Endothelial cell of umbilical vein (primary cell): ENCODE data around the gene CDC25C. TPM values are rescaled to one million over a fixed set of nuclear protein-coding genes. Genes with fewer than 3 reads are reported as not detected.
"Not testable (repeated sequence)": the region's sequence is repeated elsewhere in the genome, so short reads cannot be mapped to it uniquely, and the experiment has no call there.

ENCODE experiments used
- BruUV-seq: library from RNA; stranded (reverse); fragments of 400-500 nt; replicated peaks from 2 replicates; lab custom pipeline; 2021; lab: Mats Ljungman, UMichigan
- CTCF ChIA-PET: fragments of 300-600, 350-600 bp; sonication (Branson Sonifier 250); formaldehyde crosslinking; loops from one replicate; lab custom pipeline; 2021; ENCODE audit warnings: antibody characterized with exemption, inconsistent platforms; lab: Charles Lee
- POLR2A ChIA-PET: fragments of 300-600, 350-600 bp; sonication (Branson Sonifier 250); formaldehyde crosslinking; loops from one replicate; lab custom pipeline; 2021; ENCODE audit warnings: antibody characterized with exemption, inconsistent platforms; lab: Charles Lee
- DNase-seq: peaks from one replicate; pipeline ENCODE4 v3.0.0-alpha.2; 2011; ENCODE audit warnings: low read depth, low spot score
- FAIRE-seq: peaks from 2 replicates; lab custom pipeline; 2011; peaks lifted over from hg19 to GRCh38; lab: Jason Lieb, UNC
- H2AFZ ChIP-seq: 2 replicates; pipeline ENCODE4 v1.6.0; 2012; ENCODE audit warnings: low read depth, low read length, control low read depth, inconsistent platforms
- H3K27ac ChIP-seq: 2 replicates; pipeline ENCODE4 v1.5.1; 2011; ENCODE audit warnings: low read depth, mild to moderate bottlenecking, control low read depth, low read length, moderate library complexity; ENCODE audit not compliant: insufficient read depth
- H3K27me3 ChIP-seq, 2 experiments: 2 replicates each; pipeline versions ENCODE4 v1.6.0 to v1.6.1; 2011; ENCODE audit warnings: low read length in 2 of 2, mixed read lengths in 1 of 2; ENCODE audit not compliant: control insufficient read depth in 2 of 2, insufficient read depth in 2 of 2
- H3K36me3 ChIP-seq, 2 experiments: 2 replicates in 1 of 2; 3 replicates in 1 of 2; pipeline ENCODE4 v1.5.1; 2011; ENCODE audit warnings: low read length in 2 of 2, mild to moderate bottlenecking in 1 of 2, moderate library complexity in 1 of 2; ENCODE audit not compliant: control insufficient read depth in 2 of 2, insufficient read depth in 2 of 2; ENCODE audit errors: extremely low read depth in 1 of 2
- H3K4me1 ChIP-seq: 3 replicates; pipeline ENCODE4 v1.5.1; 2011; ENCODE audit warnings: mild to moderate bottlenecking, low read length; ENCODE audit not compliant: control insufficient read depth, insufficient read depth; ENCODE audit errors: extremely low read depth
- H3K4me2 ChIP-seq: 2 replicates; pipeline ENCODE4 v1.6.1; 2011; ENCODE audit warnings: low read length, control low read depth, mixed read lengths; ENCODE audit not compliant: insufficient read depth
- H3K4me3 ChIP-seq, 3 experiments: fragments of 200-600 bp in 1 of 3; sonication (generic), shearing (Covaris generic) in 1 of 3; replicated peaks in 1 of 3; 2 replicates each; pipeline ENCODE4 v1.5.1; 2011 to 2016; ENCODE audit warnings: control low read depth in 3 of 3, low read length in 3 of 3, mild to moderate bottlenecking in 2 of 3, inconsistent platforms in 1 of 3, low read depth in 1 of 3, moderate library complexity in 1 of 3; ENCODE audit not compliant: insufficient read depth in 1 of 3
- H3K79me2 ChIP-seq: 2 replicates; pipeline ENCODE4 v1.6.0; 2012; ENCODE audit warnings: low read length, inconsistent platforms; ENCODE audit not compliant: control insufficient read depth, insufficient read depth
- H3K9ac ChIP-seq: replicated peaks from 2 replicates; pipeline ENCODE3; 2011; ENCODE audit warnings: low read length, control low read depth; ENCODE audit not compliant: insufficient read depth; ENCODE audit errors: extremely low read depth
- H3K9me1 ChIP-seq: replicated peaks from 3 replicates; pipeline ENCODE4 v1.6.0; 2011; ENCODE audit warnings: mild to moderate bottlenecking, low read length; ENCODE audit not compliant: control insufficient read depth, insufficient read depth; ENCODE audit errors: extremely low read depth
- H3K9me3 ChIP-seq: replicated peaks from 2 replicates; pipeline ENCODE4 v1.5.1; 2012; ENCODE audit warnings: low read length, inconsistent platforms; ENCODE audit not compliant: control insufficient read depth, insufficient read depth
- H4K20me1 ChIP-seq: replicated peaks from 2 replicates; pipeline ENCODE3; 2011; ENCODE audit warnings: mild to moderate bottlenecking, low read length; ENCODE audit not compliant: control insufficient read depth, insufficient read depth; ENCODE audit errors: extremely low read depth
- CTCF ChIP-seq, 2 donors: IDR thresholded peaks; 1 replicate in 1 of 2; 2 replicates in 1 of 2; pipeline ENCODE4 v1.5.1; 2011; ENCODE audit warnings: low read length in 2 of 2, mild to moderate bottlenecking in 2 of 2, moderate library complexity in 2 of 2, control low read depth in 1 of 2, inconsistent platforms in 1 of 2, low read depth in 1 of 2; ENCODE audit not compliant: insufficient read depth in 1 of 2; ENCODE audit errors: extremely low read depth in 1 of 2
- EZH2 ChIP-seq: IDR thresholded peaks from 2 replicates; pipeline ENCODE4 v1.6.1; 2012; ENCODE audit warnings: borderline replicate concordance, low read depth, mild to moderate bottlenecking, moderate library complexity, low read length, inconsistent platforms; ENCODE audit not compliant: severe bottlenecking
- FOS ChIP-seq: IDR thresholded peaks from 2 replicates; pipeline ENCODE4 v1.6.1; 2011; ENCODE audit warnings: mild to moderate bottlenecking, low read length, moderate library complexity, borderline replicate concordance; ENCODE audit not compliant: insufficient read depth
- GATA2 ChIP-seq: IDR thresholded peaks from 2 replicates; pipeline ENCODE4 v1.7.0; 2011; ENCODE audit warnings: low read depth, mild to moderate bottlenecking, moderate library complexity, mixed read lengths, low read length; ENCODE audit not compliant: insufficient read length, insufficient read depth
- JUN ChIP-seq: IDR thresholded peaks from 2 replicates; pipeline ENCODE4 v1.6.1; 2011; ENCODE audit warnings: borderline replicate concordance, low read depth; ENCODE audit not compliant: insufficient read length, insufficient read depth
- MAX ChIP-seq: IDR thresholded peaks from 2 replicates; pipeline ENCODE4 v1.6.1; 2011; ENCODE audit not compliant: insufficient read depth, insufficient read length
- MYC ChIP-seq: IDR thresholded peaks from one replicate; pipeline ENCODE4 v1.6.1; 2011; ENCODE audit warnings: mild to moderate bottlenecking, low read depth, low read length
- POLR2A ChIP-seq: IDR thresholded peaks from 2 replicates; pipeline ENCODE4 v1.6.1; 2012; ENCODE audit warnings: low read depth, mild to moderate bottlenecking, control low read depth, low read length
- POLR2AphosphoS5 ChIP-seq: IDR thresholded peaks from 2 replicates; pipeline ENCODE4 v1.6.1; 2012; ENCODE audit warnings: low read depth, mild to moderate bottlenecking, control low read depth, low read length, moderate library complexity; ENCODE audit not compliant: insufficient read depth
- dilution Hi-C: fragments of 300-500 bp; cut with MboI; formaldehyde crosslinking; loops from one replicate; pipeline ENCODE4 v1.15.0; 2019; ENCODE audit warnings: low sequenced_read_pairs; ENCODE audit not compliant: extremely low pct_ligation_motif_present
- intact Hi-C: fragments of 100-400 bp; cut with micrococcal nuclease; formaldehyde crosslinking; loops from one replicate; pipeline ENCODE4 v1.10.0; 2022
- polyA plus RNA-seq, 4 experiments: library from polyadenylated mRNA; depleted of rRNA in 3 of 4; stranded (reverse) in 3 of 4; unstranded in 1 of 4; fragments of >200 nt; gene quantifications; 2 replicates each; pipeline versions ENCODE4 v1.2.1 to v1.2.3, GENCODE V29; 2011 to 2012; ENCODE audit warnings: missing spikeins in 1 of 4
- total RNA-seq: library from RNA; stranded (reverse); gene quantifications from 2 replicates; pipeline ENCODE4 v1.2.3, GENCODE V29; 2021

CDC25C gene
- total and polyA plus RNA-seq, 2 donors (not counting 3 experiments of a cell fraction or from before 2014, with no cell fraction given) = 8.1 to 13.6 TPM

- intact Hi-C loops = loop anchor here (5.0 kb wide), 1 partner anchor 154 kb away; the partner anchor contains the start of genes BRD8 and KIF20A
- Histone ChIP-seq H3K4me3 (peak overlapping the region; percentile 55 to 86 (median 79)), H4K20me1 (no peaks in the 10 kb centered on the region), H3K36me3 (no peaks in the 10 kb centered on the region), H2AFZ (peak overlapping the region; percentile 83), H3K9me1 (no peaks in the 10 kb centered on the region), H3K4me1 (peaks cover 9% of the 10 kb centered on the region), H3K9ac (peak overlapping the region; percentile 47), H3K27me3 (no peaks in the 10 kb centered on the region), H3K79me2 (peaks cover 8% of the 10 kb centered on the region), H3K4me2 (peak overlapping the region; percentile 94), H3K27ac (peak overlapping the region; percentile 4), H3K9me3 (no peaks in the 10 kb centered on the region)
- TSS peak; percentile 76 for BruUV-seq
- DNase-seq = no peak
- peak; percentile 53 for FAIRE-seq
- CTCF ChIA-PET = interaction anchor here (1.5 to 1.9 kb wide), 2 partner anchors 22 to 108 kb away, joined by 6 to 30 read pairs; partner anchors contain the start of gene KDM3B
- dilution Hi-C loops = no loop called here
- POLR2A ChIA-PET = no interaction called here
- no peak for TF ChIP-seq POLR2AphosphoS5
- TF ChIP-seq EZH2 = no peak
- TF ChIP-seq MAX = no peak
- TF ChIP-seq POLR2A = no peak
- no peak for TF ChIP-seq CTCF (IDR thresholded peaks at IDR 0.05; ENCODE audit: extremely low read depth in 1 of 2, insufficient read depth in 1 of 2, low read depth in 1 of 2, low read length in 2 of 2)
- TF ChIP-seq FOS = no peak
- TF ChIP-seq MYC = no peak
- TF ChIP-seq GATA2 = no peak
- TF ChIP-seq JUN = no peak
Observed at GRCh38 chr5:138330813-138331448, 673 bp downstream of the CDC25C start.

GRCh38 chr5:138318211-138318610 is 13.4 kb downstream of the CDC25C start:
- dilution Hi-C loops, H3K4me3 ChIP-seq, POLR2A ChIA-PET, H3K27me3 ChIP-seq, H3K9me3 ChIP-seq, H3K36me3 ChIP-seq, H4K20me1 ChIP-seq, DNase-seq, intact Hi-C loops, H3K9ac ChIP-seq, H3K4me2 ChIP-seq, H3K9me1 ChIP-seq, H3K27ac ChIP-seq, H2AFZ ChIP-seq, BruUV-seq, H3K4me1 ChIP-seq, H3K79me2 ChIP-seq: not testable (repeated sequence)
- CTCF ChIA-PET = interaction anchor here (1.2 kb wide), 1 partner anchor 12 kb away, joined by 3 read pairs; no protein-coding TSS in a partner anchor
- FAIRE-seq = peak; percentile 4
